A673 (cell line): ENCODE measurements around the gene LRBA.

ENCODE experiments used
- EZH2 ChIP-seq: fragments of 200-600 bp; sonication (generic); IDR thresholded peaks from 2 replicates; pipeline ENCODE4 v1.6.1; 2017; ENCODE audit warnings: borderline replicate concordance, low read depth, mild to moderate bottlenecking, mixed read lengths, antibody characterized with exemption, low read length; ENCODE audit not compliant: poor library complexity, severe bottlenecking
- TF ChIP-seq, protein P1 (sequence below): fragments of 300-800, 200-600 bp; sonication (generic); conservative IDR thresholded peaks from 2 replicates; pipeline ENCODE4 v1.5.1; 2017; ENCODE audit warnings: low read depth, mild to moderate bottlenecking, antibody characterized with exemption, low read length, moderate library complexity, mixed read lengths

GRCh38 chr4:151004222-151004621, 10.9 kb downstream of the LRBA start:
- TF ChIP-seq, protein P1, sequence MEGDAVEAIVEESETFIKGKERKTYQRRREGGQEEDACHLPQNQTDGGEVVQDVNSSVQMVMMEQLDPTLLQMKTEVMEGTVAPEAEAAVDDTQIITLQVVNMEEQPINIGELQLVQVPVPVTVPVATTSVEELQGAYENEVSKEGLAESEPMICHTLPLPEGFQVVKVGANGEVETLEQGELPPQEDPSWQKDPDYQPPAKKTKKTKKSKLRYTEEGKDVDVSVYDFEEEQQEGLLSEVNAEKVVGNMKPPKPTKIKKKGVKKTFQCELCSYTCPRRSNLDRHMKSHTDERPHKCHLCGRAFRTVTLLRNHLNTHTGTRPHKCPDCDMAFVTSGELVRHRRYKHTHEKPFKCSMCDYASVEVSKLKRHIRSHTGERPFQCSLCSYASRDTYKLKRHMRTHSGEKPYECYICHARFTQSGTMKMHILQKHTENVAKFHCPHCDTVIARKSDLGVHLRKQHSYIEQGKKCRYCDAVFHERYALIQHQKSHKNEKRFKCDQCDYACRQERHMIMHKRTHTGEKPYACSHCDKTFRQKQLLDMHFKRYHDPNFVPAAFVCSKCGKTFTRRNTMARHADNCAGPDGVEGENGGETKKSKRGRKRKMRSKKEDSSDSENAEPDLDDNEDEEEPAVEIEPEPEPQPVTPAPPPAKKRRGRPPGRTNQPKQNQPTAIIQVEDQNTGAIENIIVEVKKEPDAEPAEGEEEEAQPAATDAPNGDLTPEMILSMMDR: no peak
- TF ChIP-seq EZH2: no peak
